Germinal center (tissue), 1 donor: ENCODE results near the gene TENM4.

Source experiments
- DNase-seq: peaks from one replicate; pipeline ENCODE4 v3.0.0; 2012; ENCODE audit warnings: mixed read lengths, low spot score

Gene TENM4

GRCh38 chr11:79344753-79345294, 96.0 kb downstream of the TENM4 start:
- no peak for DNase-seq

GRCh38 chr11:79342686-79343085, 98.1 kb downstream of the TENM4 start:
- no peak for DNase-seq

- no peak for DNase-seq
These were observed 98.6 kb downstream of the TENM4 start for GRCh38 chr11:79342236-79342635.

- DNase-seq: no peak
These were observed 100.3 kb downstream of the TENM4 start for GRCh38 chr11:79340535-79340934.

- DNase-seq: no peak
These were observed 103.9 kb downstream of the TENM4 start for GRCh38 chr11:79336797-79337517.

- DNase-seq: no peak
These were observed 105.1 kb downstream of the TENM4 start for GRCh38 chr11:79335681-79336080.

- DNase-seq: no peak
These were observed 107.5 kb downstream of the TENM4 start for GRCh38 chr11:79333355-79333754.

- DNase-seq: no peak
These were observed 108.8 kb downstream of the TENM4 start for GRCh38 chr11:79332017-79332416.

- no peak for DNase-seq
These were observed 109.5 kb downstream of the TENM4 start for GRCh38 chr11:79331203-79331901.

- no peak for DNase-seq
These were observed 110.2 kb downstream of the TENM4 start for GRCh38 chr11:79330651-79331050.

GRCh38 chr11:79329561-79329960, 111.3 kb downstream of the TENM4 start:
- no peak for DNase-seq

- DNase-seq: no peak
These were observed 112.4 kb downstream of the TENM4 start for GRCh38 chr11:79328402-79328801.

GRCh38 chr11:79325851-79326250, 115.0 kb downstream of the TENM4 start:
- no peak for DNase-seq

- DNase-seq: no peak
These were observed 119.6 kb downstream of the TENM4 start for GRCh38 chr11:79321263-79321662.

- DNase-seq: no peak
These were observed 125.7 kb downstream of the TENM4 start for GRCh38 chr11:79314906-79315689.

- no peak for DNase-seq
These were observed 127.3 kb downstream of the TENM4 start for GRCh38 chr11:79313530-79313913.

GRCh38 chr11:79312617-79313529, 128.0 kb downstream of the TENM4 start:
- no peak for DNase-seq

- no peak for DNase-seq
These were observed 129.4 kb downstream of the TENM4 start for GRCh38 chr11:79311461-79311860.

- DNase-seq: no peak
These were observed 131.4 kb downstream of the TENM4 start for GRCh38 chr11:79309407-79309806.

- DNase-seq: no peak
These were observed 132.4 kb downstream of the TENM4 start for GRCh38 chr11:79308429-79308828.

GRCh38 chr11:79304599-79305212, 136.1 kb downstream of the TENM4 start:
- DNase-seq: no peak
